GM12878 (cell line): Measurements from ENCODE around the gene ERC1.

ENCODE experiments used
- CBX5 ChIP-seq: sonication (generic); IDR thresholded peaks from 2 replicates; pipeline ENCODE4 v1.6.1; 2016; ENCODE audit warnings: low read depth, moderate library complexity, mild to moderate bottlenecking, inconsistent platforms
- CTCF ChIP-seq, 3 experiments: IDR thresholded peaks in 2 of 3; conservative IDR thresholded peaks in 1 of 3; 2 replicates each; pipeline ENCODE4 v1.5.1; 2011; ENCODE audit warnings: low read depth in 3 of 3, low read length in 3 of 3, mild to moderate bottlenecking in 3 of 3, control low read depth in 2 of 3, moderate library complexity in 2 of 3, inconsistent platforms in 1 of 3, mixed read lengths in 1 of 3; ENCODE audit not compliant: control insufficient read depth in 2 of 3, insufficient read depth in 1 of 3; ENCODE audit errors: extremely low read depth in 1 of 3
- EZH2 ChIP-seq: IDR thresholded peaks from 2 replicates; pipeline ENCODE4 v1.6.1; 2012; ENCODE audit warnings: low read depth, mild to moderate bottlenecking, control low read depth, inconsistent platforms, low read length, borderline replicate concordance; ENCODE audit not compliant: control insufficient read depth
- MYB ChIP-seq: fragments of 150-350 bp; IDR thresholded peaks from 2 replicates; pipeline ENCODE4 v1.6.1; 2014; ENCODE audit warnings: mild to moderate bottlenecking, low read depth, low read length, borderline replicate concordance
- PRDM15 ChIP-seq: fragments of 450-650 bp; formaldehyde crosslinking; IDR thresholded peaks from 2 replicates; pipeline ENCODE4 v1.4.0; 2020; ENCODE audit warnings: mild to moderate bottlenecking, moderate library complexity
- RAD21 ChIP-seq: IDR thresholded peaks from 2 replicates; pipeline ENCODE4 v1.6.1; 2011; ENCODE audit warnings: mild to moderate bottlenecking, low read depth, low read length, moderate library complexity; ENCODE audit not compliant: insufficient read depth
- RFX5 ChIP-seq: IDR thresholded peaks from 2 replicates; pipeline ENCODE4 v1.6.1; 2011; ENCODE audit warnings: low read depth, low read length, improper control_type of control experiment
- USF1 ChIP-seq: IDR thresholded peaks from 2 replicates; pipeline ENCODE4 v1.6.1; 2011; ENCODE audit warnings: borderline replicate concordance, low read depth, mild to moderate bottlenecking, moderate library complexity, mixed read lengths, low read length; ENCODE audit not compliant: insufficient read depth; ENCODE audit errors: extremely low read length
- YY1 ChIP-seq: IDR thresholded peaks from 2 replicates; pipeline ENCODE4 v1.6.1; 2011; ENCODE audit warnings: low read depth, mild to moderate bottlenecking, low read length

GRCh38 chr12:1203735-1204019 lies 212.7 kb downstream of the ERC1 start:
- TF ChIP-seq CTCF (IDR thresholded peaks at IDR 0.05 in 2 of 3, conservative IDR thresholded peaks at IDR 0.05 in 1 of 3; ENCODE audit: control insufficient read depth in 2 of 3, extremely low read depth in 1 of 3, insufficient read depth in 1 of 3, low read depth in 3 of 3, low read length in 3 of 3) (no peak), CBX5 (no peak), EZH2 (no peak), MYB (no peak), RFX5 (no peak), YY1 (no peak), RAD21 (no peak), PRDM15 (no peak), USF1 (no peak)
